Neuronal stem cell (in vitro differentiated cells): Measurements from ENCODE around the gene ARAP1.

Experiments used
- DNase-seq: peaks from one replicate; pipeline ENCODE4 v3.0.0-alpha.2; 2013; ENCODE audit warnings: low spot score
- H2AFZ ChIP-seq: one replicate; pipeline ENCODE4 v1.6.1; 2013; ENCODE audit warnings: mild to moderate bottlenecking, low read length, inconsistent platforms
- H2AK5ac ChIP-seq: 2 replicates; pipeline ENCODE4 v1.6.1; 2013; ENCODE audit warnings: low read depth, mild to moderate bottlenecking, inconsistent platforms, low read length, moderate library complexity, mixed read lengths
- H2BK120ac ChIP-seq: 2 replicates; pipeline ENCODE4 v1.6.1; 2013; ENCODE audit warnings: low read depth, mild to moderate bottlenecking, inconsistent platforms, low read length, moderate library complexity, mixed read lengths
- H2BK12ac ChIP-seq: one replicate; pipeline ENCODE4 v1.6.1; 2013; ENCODE audit warnings: low read length, inconsistent platforms
- H2BK15ac ChIP-seq: 2 replicates; pipeline ENCODE4 v1.6.1; 2013; ENCODE audit warnings: mild to moderate bottlenecking, low read length, inconsistent platforms, mixed read lengths
- H2BK5ac ChIP-seq: one replicate; pipeline ENCODE4 v1.6.1; 2013; ENCODE audit warnings: inconsistent platforms, mild to moderate bottlenecking, low read length, moderate library complexity
- H3K14ac ChIP-seq: one replicate; pipeline ENCODE4 v1.6.1; 2013; ENCODE audit warnings: low read length, inconsistent platforms
- H3K18ac ChIP-seq: 2 replicates; pipeline ENCODE4 v1.6.1; 2013; ENCODE audit warnings: low read length, inconsistent platforms
- H3K23ac ChIP-seq: 2 replicates; pipeline ENCODE4 v1.6.1; 2013; ENCODE audit warnings: low read depth, mild to moderate bottlenecking, mixed read lengths, low read length, inconsistent platforms; ENCODE audit not compliant: poor library complexity
- H3K27ac ChIP-seq: replicated peaks from 3 replicates; pipeline ENCODE4 v1.5.1; 2013; ENCODE audit warnings: low read length, inconsistent platforms
- H3K27me3 ChIP-seq, 3 experiments: 2 replicates each; pipeline ENCODE4 v1.6.1; 2013; ENCODE audit warnings: low read length in 3 of 3, mild to moderate bottlenecking in 2 of 3, inconsistent platforms in 1 of 3, low read depth in 1 of 3, mixed read lengths in 1 of 3, moderate library complexity in 1 of 3; ENCODE audit not compliant: control insufficient read depth in 3 of 3, insufficient read depth in 3 of 3
- H3K36me3 ChIP-seq, 2 donors: replicated peaks in 1 of 2; 2 replicates each; pipeline ENCODE4 v1.6.1; 2013; ENCODE audit warnings: low read length in 2 of 2; ENCODE audit not compliant: control insufficient read depth in 2 of 2, insufficient read depth in 2 of 2
- H3K4ac ChIP-seq: 2 replicates; pipeline ENCODE4 v1.6.1; 2013; ENCODE audit warnings: inconsistent platforms, mild to moderate bottlenecking, low read length, moderate library complexity
- H3K4me1 ChIP-seq, 2 donors: 1 replicate in 1 of 2; 2 replicates in 1 of 2; pipeline ENCODE4 v1.6.1; 2013; ENCODE audit warnings: low read length in 2 of 2, low read depth in 1 of 2; ENCODE audit not compliant: control insufficient read depth in 2 of 2, insufficient read depth in 1 of 2
- H3K4me2 ChIP-seq: one replicate; pipeline ENCODE4 v1.6.1; 2013; ENCODE audit warnings: mild to moderate bottlenecking, low read length, inconsistent platforms; ENCODE audit not compliant: insufficient read depth, poor library complexity, severe bottlenecking
- H3K4me3 ChIP-seq, 2 donors: 2 replicates each; pipeline ENCODE4 v1.5.1; 2013; ENCODE audit warnings: low read length in 2 of 2, mild to moderate bottlenecking in 2 of 2, inconsistent platforms in 1 of 2, moderate library complexity in 1 of 2
- H3K79me1 ChIP-seq: one replicate; pipeline ENCODE4 v1.6.1; 2013; ENCODE audit warnings: low read depth, mild to moderate bottlenecking, inconsistent platforms, low read length, moderate library complexity
- H3K9ac ChIP-seq: one replicate; pipeline ENCODE4 v1.6.1; 2013; ENCODE audit warnings: mild to moderate bottlenecking, low read depth, low read length, inconsistent platforms; ENCODE audit not compliant: poor library complexity
- H3K9me3 ChIP-seq, 2 donors: replicated peaks in 1 of 2; 2 replicates each; pipeline versions ENCODE3 to v1.6.1; 2013; ENCODE audit warnings: low read length in 2 of 2, mild to moderate bottlenecking in 2 of 2, inconsistent platforms in 1 of 2, low read depth in 1 of 2, mixed read lengths in 1 of 2, moderate library complexity in 1 of 2; ENCODE audit not compliant: control insufficient read depth in 2 of 2, insufficient read depth in 1 of 2
- H4K8ac ChIP-seq: one replicate; pipeline ENCODE4 v1.6.1; 2013; ENCODE audit warnings: low read depth, mild to moderate bottlenecking, inconsistent platforms, low read length, moderate library complexity
- H4K91ac ChIP-seq: one replicate; pipeline ENCODE4 v1.6.1; 2013; ENCODE audit warnings: low read length, low read depth, mild to moderate bottlenecking, inconsistent platforms; ENCODE audit not compliant: poor library complexity
- WGBS, 2 donors: extraction: QIAGEN DNeasy Blood & Tissue Kit; methylation state at CpG; one replicate each; pipeline ENCODE4 v1.1.7; 2013; ENCODE audit warnings: missing lambda C conversion rate in 2 of 2, mixed read lengths in 1 of 2; ENCODE audit not compliant: insufficient read length in 2 of 2, insufficient replicate concordance in 1 of 2; ENCODE audit errors: extremely low coverage in 2 of 2; 5-methylcytosine and 5-hydroxymethylcytosine counted together

ARAP1 gene

DNA sequence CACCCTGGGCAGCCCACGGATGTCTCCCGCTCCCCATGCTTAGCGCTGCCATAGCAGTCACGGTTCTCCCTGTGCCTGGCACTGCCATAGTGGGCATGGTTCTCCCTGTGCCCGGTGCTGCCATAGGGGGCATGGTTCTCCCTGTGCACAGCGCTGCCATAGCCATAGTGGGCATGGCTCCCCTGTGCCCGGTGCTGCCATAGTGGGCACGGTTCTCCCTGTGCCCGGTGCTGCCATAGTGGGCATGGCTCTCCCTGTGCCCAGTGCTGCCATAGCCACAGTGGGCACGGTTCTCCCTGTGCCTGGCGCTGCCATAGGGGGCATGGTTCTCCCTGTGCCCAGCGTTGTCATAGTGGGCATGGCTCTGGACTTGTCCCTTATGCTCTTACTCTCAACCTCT lies 19.9 kb upstream of the ARAP1 start:
- H2AK5ac ChIP-seq, result peak overlapping the region; percentile 60
- H3K4ac ChIP-seq, result no peak overlapping the region
- no peaks in the 10 kb centered on the region for H3K36me3 ChIP-seq
- H3K4me1 ChIP-seq, result peaks cover 11 to 12% of the 10 kb centered on the region in 2 donors
- no peak overlapping the region for H3K9ac ChIP-seq
- no peak overlapping the region for H3K4me2 ChIP-seq
- H2BK120ac ChIP-seq, result no peak overlapping the region
- H3K18ac ChIP-seq, result peak overlapping the region; percentile 59
- H4K8ac ChIP-seq, result no peak overlapping the region
- H3K23ac ChIP-seq, result no peak overlapping the region
- H2BK15ac ChIP-seq, result no peak overlapping the region
- no peaks in the 10 kb centered on the region for H3K9me3 ChIP-seq
- WGBS, 2 donors, result no CpG with 5 or more reads among the region's 12 CpGs
- H4K91ac ChIP-seq, result no peak overlapping the region
- H3K79me1 ChIP-seq, result no peaks in the 10 kb centered on the region
- DNase-seq, result no peak
- no peak overlapping the region for H3K27ac ChIP-seq
- no peak overlapping the region for H2AFZ ChIP-seq
- no peak overlapping the region for H2BK5ac ChIP-seq
- no peaks in the 10 kb centered on the region for H3K27me3 ChIP-seq
- no peak overlapping the region for H2BK12ac ChIP-seq
- peak overlapping the region; percentile 40 for H3K14ac ChIP-seq
- peak overlapping the region in 1 of 2 donors; percentile 38 for H3K4me3 ChIP-seq

- Histone ChIP-seq H2AFZ (no peak overlapping the region), H3K4ac (no peak overlapping the region), H3K9me3 (no peaks in the 10 kb centered on the region), H4K8ac (no peak overlapping the region), H2BK12ac (no peak overlapping the region), H3K79me1 (no peaks in the 10 kb centered on the region), H2BK15ac (no peak overlapping the region), H3K4me1 (peaks cover 11 to 12% of the 10 kb centered on the region in 2 donors), H3K4me2 (no peak overlapping the region), H3K36me3 (no peaks in the 10 kb centered on the region), H3K9ac (no peak overlapping the region), H3K4me3 (no peak overlapping the region), H3K23ac (peak overlapping the region; percentile 44), H3K27ac (no peak overlapping the region), H3K27me3 (no peaks in the 10 kb centered on the region), H2AK5ac (no peak overlapping the region), H2BK5ac (no peak overlapping the region), H3K18ac (no peak overlapping the region), H3K14ac (no peak overlapping the region), H4K91ac (no peak overlapping the region), H2BK120ac (no peak overlapping the region)
- WGBS, 2 donors, result no CpG with 5 or more reads among the region's 4 CpGs
- DNase-seq, result no peak
These were observed 19.3 kb upstream of the ARAP1 start for GRCh38 chr11:72771507-72771906.

DNA sequence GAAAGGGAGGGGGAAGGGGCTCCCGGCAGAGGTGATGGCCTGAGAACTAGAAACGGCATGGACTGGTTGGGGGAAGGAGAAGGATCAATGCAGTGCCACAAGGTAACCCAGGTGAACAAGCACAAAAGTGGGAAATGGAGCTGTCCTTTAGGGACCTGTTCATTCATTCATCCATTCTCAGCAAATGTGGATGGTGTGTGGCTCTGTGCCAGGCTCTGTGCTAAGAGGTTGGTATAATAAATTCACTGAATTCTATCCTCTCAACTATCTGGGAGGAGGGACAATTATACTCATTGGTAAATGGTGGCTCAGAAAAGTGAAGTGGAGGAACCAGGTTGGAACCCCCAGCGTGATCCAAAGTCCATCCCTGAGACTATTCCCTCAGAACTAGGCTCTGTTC lies 18.6 kb upstream of the ARAP1 start:
- Histone ChIP-seq H3K4me2 (no peak overlapping the region), H2AK5ac (no peak overlapping the region), H3K23ac (no peak overlapping the region), H3K36me3 (no peaks in the 10 kb centered on the region), H2BK120ac (no peak overlapping the region), H3K79me1 (no peaks in the 10 kb centered on the region), H3K27ac (no peak overlapping the region), H4K91ac (no peak overlapping the region), H2BK12ac (no peak overlapping the region), H3K9ac (no peak overlapping the region), H3K27me3 (no peaks in the 10 kb centered on the region), H2BK5ac (no peak overlapping the region), H4K8ac (no peak overlapping the region), H3K4me1 (peaks cover 11 to 12% of the 10 kb centered on the region in 2 donors), H3K9me3 (no peaks in the 10 kb centered on the region), H3K4me3 (no peak overlapping the region), H3K14ac (no peak overlapping the region), H3K18ac (no peak overlapping the region), H2BK15ac (no peak overlapping the region), H3K4ac (no peak overlapping the region), H2AFZ (no peak overlapping the region)
- WGBS, 2 donors, result no CpG with 5 or more reads among the region's 3 CpGs
- no peak for DNase-seq

DNA sequence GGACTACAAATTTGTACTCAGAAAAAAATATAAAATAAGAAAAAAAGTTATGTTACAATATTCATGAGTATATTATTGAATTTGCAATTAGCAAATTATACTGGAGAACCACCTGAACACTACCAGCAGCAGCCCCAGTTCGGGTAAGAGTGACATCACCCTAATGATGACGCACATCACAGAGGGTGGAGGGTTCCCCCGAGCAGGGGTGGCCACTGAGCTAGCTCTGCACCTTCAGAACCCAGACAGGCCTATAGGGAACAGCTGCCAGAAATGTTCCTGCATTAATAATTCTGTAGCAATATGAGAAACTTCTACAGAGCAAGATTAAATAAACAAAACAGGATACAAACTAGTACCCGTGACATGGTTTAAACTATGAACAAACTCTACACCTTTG lies 17.5 kb upstream of the ARAP1 start:
- Histone ChIP-seq H3K23ac (no peak overlapping the region), H3K4me2 (no peak overlapping the region), H3K27me3 (no peaks in the 10 kb centered on the region), H3K27ac (no peak overlapping the region), H3K9me3 (no peaks in the 10 kb centered on the region), H3K36me3 (no peaks in the 10 kb centered on the region), H3K4me3 (no peak overlapping the region), H3K4me1 (peaks cover 10 to 12% of the 10 kb centered on the region in 2 donors), H3K14ac (no peak overlapping the region), H3K4ac (no peak overlapping the region), H3K9ac (no peak overlapping the region), H3K79me1 (no peaks in the 10 kb centered on the region), H2BK15ac (no peak overlapping the region), H4K91ac (no peak overlapping the region), H2BK120ac (no peak overlapping the region), H2BK12ac (no peak overlapping the region), H3K18ac (no peak overlapping the region), H2AFZ (no peak overlapping the region), H4K8ac (no peak overlapping the region), H2AK5ac (no peak overlapping the region), H2BK5ac (no peak overlapping the region)
- no peak for DNase-seq
- WGBS, 2 donors, result no CpG with 5 or more reads among the region's 4 CpGs
